ENCODE results near the gene BFSP1.

The BFSP1 gene

GRCh38 chr20:17465236-17465635 lies 65.9 kb downstream of the BFSP1 start:
- no peaks in the 10 kb centered on the region for H3K36me3 ChIP-seq

GRCh38 chr20:17463711-17464110 lies 67.5 kb downstream of the BFSP1 start:
- Histone ChIP-seq H3K9me3 (no peaks in the 10 kb centered on the region), H3K27me3 (no peaks in the 10 kb centered on the region), H3K27ac (no peak overlapping the region), H3K4me3 (no peak overlapping the region), H3K4me1 (no peaks in the 10 kb centered on the region), H3K36me3 (no peaks in the 10 kb centered on the region)
- intact Hi-C loops (cut with DNase I; ENCODE audit: low total_unique reads): no loop called here
- TF ChIP-seq CTCF (IDR thresholded peaks at IDR 0.05): no peak
- DNase-seq: no peak

More at GRCh38 chr20:17465236-17465635, 65.9 kb downstream of the BFSP1 start:
- Histone ChIP-seq H3K27me3 (no peaks in the 10 kb centered on the region), H3K27ac (no peak overlapping the region), H3K4me3 (no peak overlapping the region), H3K4me1 (no peaks in the 10 kb centered on the region), H3K9me3 (no peaks in the 10 kb centered on the region)
- intact Hi-C loops (cut with DNase I; ENCODE audit: low total_unique reads): no loop called here
- no peak for TF ChIP-seq CTCF (IDR thresholded peaks at IDR 0.05)
- no peak for DNase-seq

DNA sequence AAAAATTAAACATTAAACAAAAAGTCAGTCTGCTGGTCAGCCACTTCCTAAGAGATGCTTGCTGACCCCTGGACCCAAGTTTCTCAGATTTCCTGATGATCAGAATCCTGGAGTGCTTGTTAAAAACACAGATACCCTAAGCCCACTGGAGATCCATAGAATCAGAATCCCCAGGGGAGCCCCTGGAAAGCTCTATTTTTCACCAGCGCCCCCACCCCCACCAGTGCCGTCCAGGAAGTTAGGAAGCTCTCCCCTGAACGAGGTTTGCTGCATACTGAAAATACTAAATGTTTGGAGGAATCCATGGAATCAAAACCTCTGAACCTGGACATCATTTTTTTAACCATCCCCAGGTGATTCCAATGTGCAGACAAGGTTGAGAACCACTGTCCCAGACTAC lies 69.2 kb downstream of the BFSP1 start:
- Histone ChIP-seq H3K9me3 (no peaks in the 10 kb centered on the region), H3K36me3 (no peaks in the 10 kb centered on the region), H3K27ac (no peak overlapping the region), H3K27me3 (no peaks in the 10 kb centered on the region), H3K4me3 (no peak overlapping the region), H3K4me1 (no peaks in the 10 kb centered on the region)
- TF ChIP-seq CTCF (IDR thresholded peaks at IDR 0.05): no peak
- no peak for DNase-seq
- intact Hi-C loops (cut with DNase I; ENCODE audit: low total_unique reads): no loop called here

DNA sequence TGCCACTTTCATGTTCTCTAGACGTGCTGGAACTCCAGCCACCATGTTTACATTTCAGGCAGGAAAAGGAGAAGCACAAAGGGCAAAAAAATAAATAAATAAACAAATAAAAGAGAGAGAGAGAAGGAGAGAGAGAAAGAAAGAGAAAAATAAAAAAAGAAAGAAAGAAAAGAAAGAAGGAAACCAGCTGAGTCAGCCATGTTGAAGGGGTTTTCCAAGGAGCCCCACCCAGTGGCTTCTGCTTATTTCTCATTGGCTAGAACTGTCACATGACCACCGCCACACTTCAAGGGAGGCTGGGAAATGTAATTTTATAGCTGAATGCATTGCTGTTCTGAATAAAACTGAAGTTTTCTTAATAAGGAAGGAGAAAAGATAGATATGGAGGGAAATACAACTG lies 71.1 kb downstream of the BFSP1 start:
- DNase-seq: no peak
- Histone ChIP-seq H3K4me3 (no peak overlapping the region), H3K36me3 (no peaks in the 10 kb centered on the region), H3K4me1 (no peaks in the 10 kb centered on the region), H3K27me3 (peaks cover 0 to 11% of the 10 kb centered on the region in 2 donors), H3K9me3 (no peaks in the 10 kb centered on the region), H3K27ac (no peak overlapping the region)
- no peak for TF ChIP-seq CTCF (IDR thresholded peaks at IDR 0.05)
- intact Hi-C loops (cut with DNase I; ENCODE audit: low total_unique reads): no loop called here

- Histone ChIP-seq H3K27ac (no peak overlapping the region), H3K27me3 (peaks cover 0 to 27% of the 10 kb centered on the region in 2 donors), H3K36me3 (no peaks in the 10 kb centered on the region), H3K4me3 (no peak overlapping the region), H3K9me3 (no peaks in the 10 kb centered on the region), H3K4me1 (no peaks in the 10 kb centered on the region)
- intact Hi-C loops (cut with DNase I; ENCODE audit: low total_unique reads): no loop called here
- TF ChIP-seq CTCF (IDR thresholded peaks at IDR 0.05): no peak
- DNase-seq: no peak
Observed at GRCh38 chr20:17457588-17458190, 73.5 kb downstream of the BFSP1 start.

- intact Hi-C loops (cut with DNase I; ENCODE audit: low total_unique reads): no loop called here
Observed at GRCh38 chr20:17457079-17457478, 74.1 kb downstream of the BFSP1 start.

More at GRCh38 chr20:17457079-17457478, 74.1 kb downstream of the BFSP1 start:
- Histone ChIP-seq H3K27me3 (peaks cover 0 to 31% of the 10 kb centered on the region in 2 donors), H3K4me3 (no peak overlapping the region), H3K36me3 (no peaks in the 10 kb centered on the region), H3K4me1 (no peaks in the 10 kb centered on the region), H3K27ac (no peak overlapping the region), H3K9me3 (no peaks in the 10 kb centered on the region)
- DNase-seq: no peak
- TF ChIP-seq CTCF (IDR thresholded peaks at IDR 0.05): no peak
